ENCODE results near the gene MLLT10.
A peak's percentile ranks its signal among the peaks of the same experiment; 100 is the strongest.

The MLLT10 gene

DNA sequence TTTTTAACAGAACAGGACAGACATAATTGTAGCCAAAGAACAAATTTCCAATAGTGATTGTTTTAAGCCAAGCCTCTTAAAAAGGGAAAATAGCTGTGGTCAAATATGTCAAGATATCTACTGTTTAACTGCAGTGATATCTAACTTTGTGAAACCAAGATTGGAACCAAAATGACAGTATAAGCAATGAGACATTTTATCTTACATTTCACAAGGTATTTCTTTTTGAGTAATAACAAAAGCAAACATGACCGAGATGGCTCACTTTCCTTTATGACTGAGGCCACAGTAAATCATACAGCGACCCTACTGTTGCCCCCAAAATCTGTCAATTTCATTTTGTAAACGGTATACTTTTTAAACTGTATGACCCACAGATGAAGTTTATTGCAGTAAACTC lies 215.8 kb downstream of the MLLT10 start:
- no peak for DNase-seq

GRCh38 chr10:21750424-21750823 lies 216.4 kb downstream of the MLLT10 start:
- DNase-seq, result no peak

DNA sequence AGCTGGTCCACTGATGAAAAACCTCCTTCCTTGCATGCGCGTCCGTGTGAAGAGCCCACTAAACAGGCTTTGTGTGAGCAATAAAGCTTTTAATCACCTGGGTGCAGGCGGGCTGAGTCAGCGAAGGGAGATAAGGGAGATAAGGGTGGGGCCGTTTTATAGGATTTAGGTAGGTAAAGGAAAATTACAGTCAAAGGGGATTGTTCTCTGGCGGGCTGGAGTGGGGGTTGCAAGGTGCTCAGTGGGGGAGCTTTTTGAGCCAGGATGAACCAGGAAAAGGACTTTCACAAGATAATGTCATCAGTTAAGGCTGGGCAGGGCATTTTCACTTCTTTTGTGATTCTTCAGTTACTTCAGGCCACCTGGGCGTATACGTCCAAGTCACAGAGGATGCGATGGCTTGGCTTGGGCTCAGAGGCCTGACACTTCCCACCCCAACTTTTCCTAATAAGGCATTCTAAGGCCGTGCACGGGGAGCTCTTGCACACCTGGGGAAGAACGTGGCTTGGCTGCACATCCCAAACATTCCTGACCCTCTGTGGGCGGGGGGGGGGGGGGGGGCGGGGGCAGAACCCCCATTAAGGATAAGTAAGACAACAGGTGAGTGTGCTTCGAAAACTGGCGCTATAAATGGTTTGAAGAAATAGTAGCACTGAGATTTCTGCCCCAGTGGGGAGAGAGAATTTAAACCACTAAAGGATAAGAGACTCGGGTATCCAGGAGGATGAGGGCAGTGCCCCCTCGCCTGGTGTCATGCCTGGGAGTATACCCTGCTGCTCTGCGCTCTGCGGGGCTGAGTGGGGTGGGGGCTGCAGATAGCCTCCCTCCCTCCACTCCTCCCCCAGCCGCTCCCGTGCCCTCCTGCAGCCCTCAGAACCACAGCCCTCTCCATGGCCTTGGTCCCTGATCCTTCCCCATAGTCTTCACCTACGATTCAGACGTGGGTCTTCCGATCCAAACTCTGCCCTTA lies 217.6 kb downstream of the MLLT10 start:
- no peak for DNase-seq

- DNase-seq, result no peak
Observed at GRCh38 chr10:21753497-21754270, 219.7 kb downstream of the MLLT10 start.

- no peak for DNase-seq
Observed at GRCh38 chr10:21754410-21755011, 220.5 kb downstream of the MLLT10 start.

GRCh38 chr10:21756707-21757106 lies 222.7 kb downstream of the MLLT10 start:
- DNase-seq, result no peak

DNA sequence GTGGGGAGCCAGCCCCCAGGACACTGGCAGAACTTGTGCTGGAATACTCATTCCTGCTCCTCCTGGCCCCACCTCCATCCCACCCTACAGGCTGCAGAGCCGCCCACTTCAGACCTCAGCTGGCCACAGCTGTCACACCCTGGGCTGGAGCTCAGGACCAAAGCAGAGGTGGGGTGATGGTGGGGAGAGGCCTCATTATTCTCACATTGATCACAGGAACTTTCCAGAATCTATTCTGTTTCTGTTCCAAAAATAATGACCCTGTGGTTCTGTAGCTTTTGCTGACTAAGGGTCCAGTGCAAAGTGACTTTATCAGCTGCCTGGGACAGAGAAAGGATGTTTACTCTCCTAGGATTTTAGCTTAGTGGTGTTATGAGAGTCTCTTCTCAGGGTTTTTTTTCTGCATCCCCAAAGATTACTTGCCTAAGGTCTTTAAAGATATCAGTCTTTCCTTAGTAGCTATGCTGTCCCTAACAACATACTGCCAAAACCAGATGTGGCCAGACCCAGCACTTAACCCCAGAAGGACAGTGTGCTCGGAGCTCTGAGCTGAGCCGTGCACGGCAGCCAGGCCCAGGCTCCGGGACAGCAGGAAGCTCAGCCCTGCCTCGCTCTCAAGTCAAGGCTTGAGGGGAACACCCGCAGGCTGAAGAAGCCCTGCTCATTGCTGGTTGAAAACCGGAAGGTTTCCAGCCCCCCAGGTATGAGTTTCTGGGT lies 223.3 kb downstream of the MLLT10 start:
- no peak for DNase-seq

DNA sequence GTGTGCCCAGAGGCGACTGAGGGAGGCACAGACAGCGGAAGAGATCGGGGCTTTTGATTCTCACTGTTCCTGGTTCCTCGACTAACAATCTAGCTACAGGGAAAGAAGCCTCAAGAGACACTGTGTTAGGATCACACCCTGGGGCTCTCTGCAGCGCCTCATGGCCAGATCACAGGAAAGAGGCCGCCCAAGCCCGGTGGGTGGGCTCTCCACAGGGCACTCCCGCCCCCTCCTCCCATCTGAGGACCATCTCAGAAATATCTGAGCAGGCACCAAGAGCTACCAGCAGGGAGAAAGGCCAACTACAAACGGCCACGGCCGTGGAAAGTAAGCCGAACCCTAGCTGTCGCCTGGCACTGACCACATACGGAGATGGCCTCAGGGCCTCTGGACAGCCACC lies 224.2 kb downstream of the MLLT10 start:
- no peak for DNase-seq

GRCh38 chr10:21758696-21759095 lies 224.7 kb downstream of the MLLT10 start:
- DNase-seq, result no peak

DNA sequence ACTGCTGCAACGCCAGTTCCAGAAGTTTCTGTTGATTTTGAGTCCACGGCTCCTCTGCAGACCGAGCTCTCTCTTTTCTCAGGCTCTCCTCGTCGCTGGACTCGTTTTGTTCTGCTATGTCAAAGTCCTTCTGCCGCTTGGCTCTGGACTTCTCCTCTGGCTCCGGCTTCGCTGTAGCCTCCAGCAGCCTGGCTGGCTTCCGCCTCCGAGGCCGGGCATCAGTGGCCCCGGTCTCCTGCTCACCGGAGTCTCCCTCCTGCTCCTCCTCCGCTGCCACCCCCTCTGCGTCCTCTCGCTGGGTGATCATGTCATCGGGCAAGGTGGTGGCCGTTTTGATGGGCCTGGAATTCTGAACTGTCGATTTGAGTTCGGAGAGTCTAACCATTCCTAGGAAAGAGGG lies 225.2 kb downstream of the MLLT10 start:
- no peak for DNase-seq

- DNase-seq, result no peak
Observed at GRCh38 chr10:21760332-21760731, 226.3 kb downstream of the MLLT10 start.

DNA sequence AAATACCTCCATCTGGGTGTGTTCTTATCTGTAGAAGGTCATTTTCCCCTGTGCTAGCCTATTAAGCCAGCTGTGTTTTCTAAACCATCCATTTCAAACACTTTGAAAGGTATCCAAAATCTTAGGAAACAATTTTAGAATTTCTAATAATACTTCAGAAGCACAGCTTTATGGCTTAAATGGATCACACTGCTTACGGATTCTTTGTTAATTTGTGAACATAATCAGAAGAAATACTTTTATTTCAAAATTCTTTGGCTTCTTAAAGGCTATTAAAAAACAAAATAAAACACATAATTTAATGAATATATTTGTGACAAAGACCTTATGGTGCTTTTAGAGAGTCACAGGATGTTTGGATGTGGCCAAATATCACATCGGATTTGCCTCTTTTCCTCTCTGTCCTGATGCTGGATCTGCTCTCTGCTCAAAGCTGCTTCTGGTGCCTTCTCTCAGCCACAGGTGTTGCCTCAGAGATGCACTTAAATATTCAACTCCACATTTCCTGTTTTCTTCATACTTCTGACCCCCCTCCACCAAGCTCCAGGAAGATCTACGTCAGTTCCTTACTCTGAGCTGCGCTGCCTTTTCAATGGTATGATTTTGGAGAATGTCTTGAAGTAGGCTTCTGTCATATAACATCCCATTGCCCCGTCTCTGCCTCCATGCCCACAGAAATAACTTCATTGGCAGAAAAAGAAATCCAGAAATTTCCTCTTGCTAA lies 230.6 kb downstream of the MLLT10 start:
- peak; percentile 46 to 50 for DNase-seq

- DNase-seq, result no peak
Observed at GRCh38 chr10:21769041-21769440, 235.0 kb downstream of the MLLT10 start.

GRCh38 chr10:21771219-21771618 lies 237.2 kb downstream of the MLLT10 start:
- DNase-seq, result no peak

GRCh38 chr10:21776883-21777282 lies 242.9 kb downstream of the MLLT10 start:
- DNase-seq, result no peak

DNA sequence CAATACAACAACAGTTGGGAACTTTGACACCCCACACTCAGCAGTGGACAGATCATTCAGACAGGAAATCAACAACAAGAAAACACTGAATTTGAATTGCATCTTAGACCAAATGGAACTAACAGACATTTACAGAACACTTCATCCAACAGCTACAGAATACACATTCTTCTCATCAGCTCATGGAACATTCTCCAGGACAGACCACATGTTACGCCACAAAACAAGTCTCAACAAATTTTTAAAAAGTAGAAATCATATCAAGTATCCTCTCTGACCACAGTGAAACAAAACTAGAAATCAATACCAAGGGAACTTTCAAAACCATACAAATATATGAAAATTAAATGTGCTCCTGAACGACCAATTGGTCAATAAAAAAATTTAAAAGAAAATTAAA lies 257.2 kb downstream of the MLLT10 start:
- DNase-seq, result no peak
